GM18499 (cell line): Measurements from ENCODE around the gene LPO.

Experiments used
- ATAC-seq: cut with Tn5 transposase; IDR thresholded peaks from one replicate; pipeline ENCODE4 v1.9.1; 2021; ENCODE audit warnings: moderate number of reproducible peaks; ENCODE audit not compliant: insufficient read depth, unreplicated experiment

The LPO gene

DNA sequence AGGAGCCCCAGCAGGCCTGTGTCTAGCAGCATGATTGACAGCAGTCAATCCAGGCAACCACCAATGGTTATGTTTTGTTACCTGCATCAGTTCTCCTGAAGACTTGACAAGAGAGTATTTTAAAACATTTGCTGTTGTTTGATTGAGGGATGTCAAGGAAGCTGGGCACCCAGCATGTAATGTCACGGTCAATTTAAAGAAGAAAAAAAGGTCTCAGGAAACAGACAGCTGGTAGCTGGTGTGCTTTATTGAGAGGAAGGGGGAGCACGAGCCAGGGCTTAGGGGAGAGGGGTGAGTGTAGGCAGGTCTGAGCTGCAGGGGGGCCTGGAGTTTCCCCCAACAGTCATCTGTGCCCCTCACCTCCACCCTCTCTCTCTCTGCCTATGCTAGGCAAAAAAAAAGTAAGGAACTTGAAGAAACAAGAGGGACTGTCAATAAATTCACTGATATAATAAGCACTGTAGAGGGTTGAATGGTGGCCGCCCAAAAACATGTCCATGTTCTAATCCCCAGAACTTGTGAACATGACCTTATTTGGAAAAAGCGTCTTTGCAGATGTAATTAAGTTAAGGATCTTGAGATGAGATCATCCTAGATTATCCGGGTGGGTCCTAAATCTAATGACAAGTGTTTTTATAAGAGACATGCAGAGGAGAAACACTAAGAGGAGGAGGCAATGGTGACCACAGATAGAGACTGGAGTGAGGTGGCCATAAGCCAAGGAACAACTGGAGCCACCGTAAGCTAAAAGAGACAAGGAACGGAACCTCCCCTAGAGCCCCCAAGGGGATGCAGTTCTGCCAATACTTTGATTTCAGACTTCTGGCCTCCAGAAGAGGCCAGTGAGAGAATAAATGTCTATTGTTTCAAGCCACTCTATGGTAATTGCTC lies 75.7 kb downstream of the LPO start:
- ATAC-seq = no peak

GRCh38 chr17:58314706-58315015 lies 76.3 kb downstream of the LPO start:
- no peak for ATAC-seq

GRCh38 chr17:58315281-58315711 lies 76.9 kb downstream of the LPO start:
- no peak for ATAC-seq

DNA sequence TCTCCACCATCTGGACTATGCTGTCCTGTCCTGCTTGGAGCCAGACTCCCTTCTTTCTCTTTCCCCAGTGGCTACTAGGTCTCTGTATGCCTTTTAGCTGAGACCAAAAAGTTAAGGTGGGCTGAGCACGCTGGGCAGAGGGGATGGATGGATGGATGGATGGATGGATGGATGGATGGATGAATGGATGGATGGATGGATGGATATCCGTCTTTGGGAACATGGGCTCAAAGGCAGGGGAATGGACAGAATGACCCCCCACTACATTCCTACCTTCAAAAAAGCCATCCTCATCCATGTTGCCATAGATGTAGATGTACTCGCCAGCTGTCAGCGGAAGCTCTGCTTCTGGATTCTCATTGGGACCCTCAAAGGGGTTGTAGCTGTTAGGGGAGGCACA lies 77.4 kb downstream of the LPO start:
- ATAC-seq = no peak

- no peak for ATAC-seq
Observed at GRCh38 chr17:58316260-58316960, 78.0 kb downstream of the LPO start.

GRCh38 chr17:58317421-58318064 lies 79.2 kb downstream of the LPO start:
- no peak for ATAC-seq

- ATAC-seq = no peak
Observed at GRCh38 chr17:58318065-58318481, 79.7 kb downstream of the LPO start.
